22Rv1 (cell line): ENCODE measurements around the gene SLC10A7.

ENCODE experiments used
- CTCF ChIP-seq: fragments of 450-650 bp; IDR thresholded peaks from 2 replicates; pipeline ENCODE4 v1.5.1; 2017; ENCODE audit warnings: mild to moderate bottlenecking
- ZFX ChIP-seq: fragments of 450-650 bp; IDR thresholded peaks from 2 replicates; pipeline ENCODE4 v1.6.1; 2017; ENCODE audit warnings: antibody characterized with exemption, borderline replicate concordance

- TF ChIP-seq CTCF (no peak), ZFX (no peak)
Measured at GRCh38 chr4:146398404-146398803, 123.3 kb downstream of the SLC10A7 start.
